ENCODE measurements around the gene MARS1.

The MARS1 gene

DNA sequence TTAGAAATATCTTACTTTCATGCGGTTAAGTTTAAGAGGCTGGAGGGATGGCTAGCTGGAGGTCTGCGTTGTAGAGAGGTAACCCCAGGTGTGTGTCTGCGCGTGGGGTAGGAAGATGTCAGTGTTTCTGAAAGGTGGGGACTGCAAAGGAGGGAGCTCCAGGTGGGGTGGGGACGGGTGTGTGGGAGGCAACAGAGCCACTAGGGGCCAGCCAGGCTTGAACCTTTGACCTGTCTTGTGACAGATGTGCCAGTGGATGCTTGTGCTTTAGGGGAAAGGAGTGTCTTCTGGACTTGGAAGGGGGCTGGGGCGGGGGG is 27.4 kb upstream of the MARS1 start (continued):
- TF ChIP-seq, protein P1, sequence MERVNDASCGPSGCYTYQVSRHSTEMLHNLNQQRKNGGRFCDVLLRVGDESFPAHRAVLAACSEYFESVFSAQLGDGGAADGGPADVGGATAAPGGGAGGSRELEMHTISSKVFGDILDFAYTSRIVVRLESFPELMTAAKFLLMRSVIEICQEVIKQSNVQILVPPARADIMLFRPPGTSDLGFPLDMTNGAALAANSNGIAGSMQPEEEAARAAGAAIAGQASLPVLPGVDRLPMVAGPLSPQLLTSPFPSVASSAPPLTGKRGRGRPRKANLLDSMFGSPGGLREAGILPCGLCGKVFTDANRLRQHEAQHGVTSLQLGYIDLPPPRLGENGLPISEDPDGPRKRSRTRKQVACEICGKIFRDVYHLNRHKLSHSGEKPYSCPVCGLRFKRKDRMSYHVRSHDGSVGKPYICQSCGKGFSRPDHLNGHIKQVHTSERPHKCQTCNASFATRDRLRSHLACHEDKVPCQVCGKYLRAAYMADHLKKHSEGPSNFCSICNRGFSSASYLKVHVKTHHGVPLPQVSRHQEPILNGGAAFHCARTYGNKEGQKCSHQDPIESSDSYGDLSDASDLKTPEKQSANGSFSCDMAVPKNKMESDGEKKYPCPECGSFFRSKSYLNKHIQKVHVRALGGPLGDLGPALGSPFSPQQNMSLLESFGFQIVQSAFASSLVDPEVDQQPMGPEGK (tag by site-specific recombination; IDR thresholded peaks at IDR 0.05) = peak; percentile 9; the same call in 1 of the 2 replicates
- no peak for TF ChIP-seq SCRT2 (tag by site-specific recombination; IDR thresholded peaks at IDR 0.05)

DNA sequence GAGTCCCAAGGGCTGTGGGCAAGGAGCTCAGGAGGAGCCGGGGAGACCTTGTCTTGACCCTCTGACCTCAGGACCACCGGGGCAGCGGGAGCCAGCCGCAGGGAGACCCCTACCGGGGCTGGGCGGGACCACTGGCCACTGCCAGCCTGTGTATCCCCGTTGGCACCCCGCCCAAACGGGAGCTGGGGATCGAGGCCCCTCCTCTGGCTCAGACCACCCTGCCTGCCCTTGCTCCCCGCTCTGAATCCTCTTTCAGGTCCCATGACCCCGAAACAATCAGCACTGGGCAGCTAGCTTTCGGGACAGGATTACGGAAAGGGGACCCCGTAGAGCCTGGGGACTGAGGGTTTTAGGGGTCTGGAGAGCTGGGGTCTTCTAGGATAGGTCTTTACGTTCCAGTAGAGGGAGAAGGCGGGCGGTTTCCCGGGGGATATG is 27.0 kb upstream of the MARS1 start:
- H3K27ac ChIP-seq (ENCODE audit: extremely low read depth, low read depth, low read length) = no peak overlapping the region; the same call in 1 of the 2 replicates
- POLR2A ChIA-PET = interaction anchor here (0.7 to 4.0 kb wide), 3 partner anchors 59 to 231 kb away, joined by 5 to 13 read pairs (median 11); partner anchors contain the start of genes DDIT3 and SHMT2
- no peak for TF ChIP-seq ZNF184 (tag by site-specific recombination; IDR thresholded peaks at IDR 0.05)
- TF ChIP-seq ZNF19 (tag by site-specific recombination; IDR thresholded peaks at IDR 0.05; ENCODE audit: low read depth) = no peak
- no peak for TF ChIP-seq ZNF776 (tag by site-specific recombination; IDR thresholded peaks at IDR 0.05; ENCODE audit: borderline replicate concordance)
- peak; percentile 46; the same call in 1 of the 2 replicates for TF ChIP-seq OSR2 (tag by site-specific recombination; IDR thresholded peaks at IDR 0.05)
- TF ChIP-seq, protein P2, sequence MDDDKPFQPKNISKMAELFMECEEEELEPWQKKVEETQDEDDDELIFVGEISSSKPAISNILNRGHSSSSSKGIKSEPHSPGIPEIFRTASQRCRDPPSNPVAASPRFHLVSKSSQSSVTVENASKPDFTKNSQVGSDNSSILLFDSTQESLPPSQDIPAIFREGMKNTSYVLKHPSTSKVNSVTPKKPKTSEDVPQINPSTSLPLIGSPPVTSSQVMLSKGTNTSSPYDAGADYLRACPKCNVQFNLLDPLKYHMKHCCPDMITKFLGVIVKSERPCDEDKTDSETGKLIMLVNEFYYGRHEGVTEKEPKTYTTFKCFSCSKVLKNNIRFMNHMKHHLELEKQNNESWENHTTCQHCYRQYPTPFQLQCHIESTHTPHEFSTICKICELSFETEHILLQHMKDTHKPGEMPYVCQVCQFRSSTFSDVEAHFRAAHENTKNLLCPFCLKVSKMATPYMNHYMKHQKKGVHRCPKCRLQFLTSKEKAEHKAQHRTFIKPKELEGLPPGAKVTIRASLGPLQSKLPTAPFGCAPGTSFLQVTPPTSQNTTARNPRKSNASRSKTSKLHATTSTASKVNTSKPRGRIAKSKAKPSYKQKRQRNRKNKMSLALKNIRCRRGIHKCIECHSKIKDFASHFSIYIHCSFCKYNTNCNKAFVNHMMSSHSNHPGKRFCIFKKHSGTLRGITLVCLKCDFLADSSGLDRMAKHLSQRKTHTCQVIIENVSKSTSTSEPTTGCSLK (tag by site-specific recombination; IDR thresholded peaks at IDR 0.05) = no peak
- TF ChIP-seq, protein P3, sequence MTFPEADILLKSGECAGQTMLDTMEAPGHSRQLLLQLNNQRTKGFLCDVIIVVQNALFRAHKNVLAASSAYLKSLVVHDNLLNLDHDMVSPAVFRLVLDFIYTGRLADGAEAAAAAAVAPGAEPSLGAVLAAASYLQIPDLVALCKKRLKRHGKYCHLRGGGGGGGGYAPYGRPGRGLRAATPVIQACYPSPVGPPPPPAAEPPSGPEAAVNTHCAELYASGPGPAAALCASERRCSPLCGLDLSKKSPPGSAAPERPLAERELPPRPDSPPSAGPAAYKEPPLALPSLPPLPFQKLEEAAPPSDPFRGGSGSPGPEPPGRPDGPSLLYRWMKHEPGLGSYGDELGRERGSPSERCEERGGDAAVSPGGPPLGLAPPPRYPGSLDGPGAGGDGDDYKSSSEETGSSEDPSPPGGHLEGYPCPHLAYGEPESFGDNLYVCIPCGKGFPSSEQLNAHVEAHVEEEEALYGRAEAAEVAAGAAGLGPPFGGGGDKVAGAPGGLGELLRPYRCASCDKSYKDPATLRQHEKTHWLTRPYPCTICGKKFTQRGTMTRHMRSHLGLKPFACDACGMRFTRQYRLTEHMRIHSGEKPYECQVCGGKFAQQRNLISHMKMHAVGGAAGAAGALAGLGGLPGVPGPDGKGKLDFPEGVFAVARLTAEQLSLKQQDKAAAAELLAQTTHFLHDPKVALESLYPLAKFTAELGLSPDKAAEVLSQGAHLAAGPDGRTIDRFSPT (tag by site-specific recombination; IDR thresholded peaks at IDR 0.05) = peak; percentile 21; the same call in 1 of the 2 replicates
- TF ChIP-seq ZBTB20 (tag by site-specific recombination; IDR thresholded peaks at IDR 0.05) = peak; percentile 60
- no peak for TF ChIP-seq ZNF214 (tag by site-specific recombination; IDR thresholded peaks at IDR 0.05; ENCODE audit: borderline replicate concordance)
- TF ChIP-seq, protein P4, sequence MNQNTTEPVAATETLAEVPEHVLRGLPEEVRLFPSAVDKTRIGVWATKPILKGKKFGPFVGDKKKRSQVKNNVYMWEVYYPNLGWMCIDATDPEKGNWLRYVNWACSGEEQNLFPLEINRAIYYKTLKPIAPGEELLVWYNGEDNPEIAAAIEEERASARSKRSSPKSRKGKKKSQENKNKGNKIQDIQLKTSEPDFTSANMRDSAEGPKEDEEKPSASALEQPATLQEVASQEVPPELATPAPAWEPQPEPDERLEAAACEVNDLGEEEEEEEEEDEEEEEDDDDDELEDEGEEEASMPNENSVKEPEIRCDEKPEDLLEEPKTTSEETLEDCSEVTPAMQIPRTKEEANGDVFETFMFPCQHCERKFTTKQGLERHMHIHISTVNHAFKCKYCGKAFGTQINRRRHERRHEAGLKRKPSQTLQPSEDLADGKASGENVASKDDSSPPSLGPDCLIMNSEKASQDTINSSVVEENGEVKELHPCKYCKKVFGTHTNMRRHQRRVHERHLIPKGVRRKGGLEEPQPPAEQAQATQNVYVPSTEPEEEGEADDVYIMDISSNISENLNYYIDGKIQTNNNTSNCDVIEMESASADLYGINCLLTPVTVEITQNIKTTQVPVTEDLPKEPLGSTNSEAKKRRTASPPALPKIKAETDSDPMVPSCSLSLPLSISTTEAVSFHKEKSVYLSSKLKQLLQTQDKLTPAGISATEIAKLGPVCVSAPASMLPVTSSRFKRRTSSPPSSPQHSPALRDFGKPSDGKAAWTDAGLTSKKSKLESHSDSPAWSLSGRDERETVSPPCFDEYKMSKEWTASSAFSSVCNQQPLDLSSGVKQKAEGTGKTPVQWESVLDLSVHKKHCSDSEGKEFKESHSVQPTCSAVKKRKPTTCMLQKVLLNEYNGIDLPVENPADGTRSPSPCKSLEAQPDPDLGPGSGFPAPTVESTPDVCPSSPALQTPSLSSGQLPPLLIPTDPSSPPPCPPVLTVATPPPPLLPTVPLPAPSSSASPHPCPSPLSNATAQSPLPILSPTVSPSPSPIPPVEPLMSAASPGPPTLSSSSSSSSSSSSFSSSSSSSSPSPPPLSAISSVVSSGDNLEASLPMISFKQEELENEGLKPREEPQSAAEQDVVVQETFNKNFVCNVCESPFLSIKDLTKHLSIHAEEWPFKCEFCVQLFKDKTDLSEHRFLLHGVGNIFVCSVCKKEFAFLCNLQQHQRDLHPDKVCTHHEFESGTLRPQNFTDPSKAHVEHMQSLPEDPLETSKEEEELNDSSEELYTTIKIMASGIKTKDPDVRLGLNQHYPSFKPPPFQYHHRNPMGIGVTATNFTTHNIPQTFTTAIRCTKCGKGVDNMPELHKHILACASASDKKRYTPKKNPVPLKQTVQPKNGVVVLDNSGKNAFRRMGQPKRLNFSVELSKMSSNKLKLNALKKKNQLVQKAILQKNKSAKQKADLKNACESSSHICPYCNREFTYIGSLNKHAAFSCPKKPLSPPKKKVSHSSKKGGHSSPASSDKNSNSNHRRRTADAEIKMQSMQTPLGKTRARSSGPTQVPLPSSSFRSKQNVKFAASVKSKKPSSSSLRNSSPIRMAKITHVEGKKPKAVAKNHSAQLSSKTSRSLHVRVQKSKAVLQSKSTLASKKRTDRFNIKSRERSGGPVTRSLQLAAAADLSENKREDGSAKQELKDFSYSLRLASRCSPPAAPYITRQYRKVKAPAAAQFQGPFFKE (tag by site-specific recombination; IDR thresholded peaks at IDR 0.05; ENCODE audit: borderline replicate concordance) = no peak
- no peak for TF ChIP-seq ZXDB (tag by site-specific recombination; IDR thresholded peaks at IDR 0.05)
- no peak for TF ChIP-seq ZNF530 (tag by site-specific recombination; IDR thresholded peaks at IDR 0.05; ENCODE audit: low read depth)
- peak; percentile 65 for TF ChIP-seq ZBTB17 (tag by site-specific recombination; IDR thresholded peaks at IDR 0.05)
- peak; percentile 18; the same call in 1 of the 2 replicates for TF ChIP-seq GLIS2 (tag by site-specific recombination; IDR thresholded peaks at IDR 0.05)
- TF ChIP-seq ZNF16 (tag by site-specific recombination; IDR thresholded peaks at IDR 0.05; ENCODE audit: low read depth) = no peak
- TF ChIP-seq MZF1 (tag by site-specific recombination; IDR thresholded peaks at IDR 0.05; ENCODE audit: borderline replicate concordance) = no peak

More for the DNA sequence above, 27.0 kb upstream of the MARS1 start:
- Histone ChIP-seq H3K9me3 (ENCODE audit: control insufficient read depth, insufficient read depth, low read depth, low read length) (no peaks in the 10 kb centered on the region), H3K36me3 (ENCODE audit: control insufficient read depth in 2 of 2, insufficient read depth in 1 of 2, low read length in 2 of 2) (no peaks in the 10 kb centered on the region), H3K4me3 (ENCODE audit: low read depth, low read length) (peak overlapping the region; percentile 48), H3K4me1 (ENCODE audit: control insufficient read depth, insufficient read depth, low read length) (peaks cover 8% of the 10 kb centered on the region)
- CTCF ChIA-PET = interaction anchor here (1.2 to 4.2 kb wide), 4 partner anchors 8 to 218 kb away, joined by 5 to 38 read pairs (median 24); no protein-coding TSS in a partner anchor
